ENCODE measurements around the gene INTS1.
"Not testable (repeated sequence)": the region's sequence is repeated elsewhere in the genome, so short reads cannot be mapped to it uniquely, and the experiment has no call there.

Gene INTS1

DNA sequence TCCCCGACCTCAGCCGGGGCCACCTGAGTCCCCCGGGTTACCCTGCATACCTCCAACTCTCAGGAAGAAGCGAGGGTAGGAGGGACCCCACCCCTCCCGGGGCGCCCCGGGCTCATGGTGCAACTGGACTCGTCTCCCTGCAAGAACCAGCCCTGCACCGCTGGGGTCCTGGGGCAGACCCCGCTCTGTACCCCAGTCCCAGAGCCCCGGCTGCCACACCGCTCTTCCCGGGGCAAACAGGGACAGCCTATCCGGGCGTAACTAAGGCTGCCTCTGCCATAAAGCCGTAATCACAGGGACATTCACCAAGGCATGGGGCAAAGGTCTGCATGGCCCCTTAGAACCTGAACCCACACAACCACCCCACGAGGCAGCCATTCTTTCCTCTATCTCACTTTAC is 19.7 kb upstream of the INTS1 start:
- Histone ChIP-seq H3K4me1 (ENCODE audit: low read length) (no peaks in the 10 kb centered on the region), H3K4me2 (ENCODE audit: low read depth, low read length) (no peak overlapping the region), H3K9me2 (replicated peaks; ENCODE audit: insufficient read depth, low read length) (no peaks in the 10 kb centered on the region)

DNA sequence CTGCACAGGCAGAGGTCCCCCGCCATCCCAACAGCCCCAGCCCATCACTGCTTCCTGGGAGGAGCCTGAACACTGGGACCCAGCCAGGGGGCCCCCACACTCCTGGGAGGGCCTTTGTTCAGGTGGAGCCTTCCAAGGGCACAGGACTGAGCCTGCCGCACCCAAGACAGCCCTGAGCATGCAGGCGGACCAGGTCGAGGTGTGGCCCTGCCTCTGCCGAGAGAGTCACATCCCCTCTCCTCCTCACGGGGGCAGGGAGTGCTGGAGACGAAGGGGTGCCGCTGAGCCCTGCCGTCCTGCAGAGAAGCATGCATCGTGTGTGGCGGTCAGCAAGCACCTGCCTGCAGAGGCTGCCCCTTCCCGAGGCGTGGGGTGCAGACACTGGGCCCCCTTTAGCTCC is 19.0 kb upstream of the INTS1 start:
- TF ChIP-seq EZH2 (optimal IDR thresholded peaks at IDR 0.05; ENCODE audit: low read depth, low read length) (no peak), EZH2phosphoT487 (IDR thresholded peaks at IDR 0.05; ENCODE audit: low read length) (no peak)
- TF ChIP-seq, protein P1, sequence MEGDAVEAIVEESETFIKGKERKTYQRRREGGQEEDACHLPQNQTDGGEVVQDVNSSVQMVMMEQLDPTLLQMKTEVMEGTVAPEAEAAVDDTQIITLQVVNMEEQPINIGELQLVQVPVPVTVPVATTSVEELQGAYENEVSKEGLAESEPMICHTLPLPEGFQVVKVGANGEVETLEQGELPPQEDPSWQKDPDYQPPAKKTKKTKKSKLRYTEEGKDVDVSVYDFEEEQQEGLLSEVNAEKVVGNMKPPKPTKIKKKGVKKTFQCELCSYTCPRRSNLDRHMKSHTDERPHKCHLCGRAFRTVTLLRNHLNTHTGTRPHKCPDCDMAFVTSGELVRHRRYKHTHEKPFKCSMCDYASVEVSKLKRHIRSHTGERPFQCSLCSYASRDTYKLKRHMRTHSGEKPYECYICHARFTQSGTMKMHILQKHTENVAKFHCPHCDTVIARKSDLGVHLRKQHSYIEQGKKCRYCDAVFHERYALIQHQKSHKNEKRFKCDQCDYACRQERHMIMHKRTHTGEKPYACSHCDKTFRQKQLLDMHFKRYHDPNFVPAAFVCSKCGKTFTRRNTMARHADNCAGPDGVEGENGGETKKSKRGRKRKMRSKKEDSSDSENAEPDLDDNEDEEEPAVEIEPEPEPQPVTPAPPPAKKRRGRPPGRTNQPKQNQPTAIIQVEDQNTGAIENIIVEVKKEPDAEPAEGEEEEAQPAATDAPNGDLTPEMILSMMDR (IDR thresholded peaks at IDR 0.05; ENCODE audit: low read length) = no peak
- H3K27ac ChIP-seq (ENCODE audit: low read length) = no peak overlapping the region
- peaks cover 75% of the 10 kb centered on the region for H3K27me3 ChIP-seq (replicated peaks; ENCODE audit: insufficient read depth, low read length)
- H2AFZ ChIP-seq (ENCODE audit: low read length) = no peak overlapping the region
- H3K79me2 ChIP-seq (ENCODE audit: low read length) = no peaks in the 10 kb centered on the region
- H4K20me1 ChIP-seq (ENCODE audit: insufficient read depth, low read length) = no peaks in the 10 kb centered on the region
- no peak for DNase-seq
- H3K9me2 ChIP-seq (replicated peaks; ENCODE audit: insufficient read depth, low read length) = no peaks in the 10 kb centered on the region
- H3K9me3 ChIP-seq (replicated peaks; ENCODE audit: insufficient read depth, low read length) = no peaks in the 10 kb centered on the region
- no peaks in the 10 kb centered on the region for H3K36me3 ChIP-seq (replicated peaks; ENCODE audit: insufficient read depth, low read length)
- no peak overlapping the region for H3K4me3 ChIP-seq (ENCODE audit: low read length)
- H3K4me1 ChIP-seq (ENCODE audit: low read length) = no peaks in the 10 kb centered on the region
- H3F3A ChIP-seq (ENCODE audit: insufficient read depth, low read length) = no peaks in the 10 kb centered on the region
- no peak overlapping the region for H3K4me2 ChIP-seq (ENCODE audit: low read depth, low read length)
- H3K9ac ChIP-seq (ENCODE audit: low read length) = no peak overlapping the region

More for the DNA sequence above, 19.7 kb upstream of the INTS1 start:
- no peaks in the 10 kb centered on the region for H4K20me1 ChIP-seq (ENCODE audit: insufficient read depth, low read length)
- H3K79me2 ChIP-seq (ENCODE audit: low read length) = no peaks in the 10 kb centered on the region
- no peak overlapping the region for H3K27ac ChIP-seq (ENCODE audit: low read length)
- no peak overlapping the region for H3K4me3 ChIP-seq (ENCODE audit: low read length)
- peaks cover 71% of the 10 kb centered on the region for H3K27me3 ChIP-seq (replicated peaks; ENCODE audit: insufficient read depth, low read length)
- no peaks in the 10 kb centered on the region for H3K36me3 ChIP-seq (replicated peaks; ENCODE audit: insufficient read depth, low read length)
- H3K9ac ChIP-seq (ENCODE audit: low read length) = no peak overlapping the region
- H2AFZ ChIP-seq (ENCODE audit: low read length) = no peak overlapping the region
- no peaks in the 10 kb centered on the region for H3K9me3 ChIP-seq (replicated peaks; ENCODE audit: insufficient read depth, low read length)
- no peak for TF ChIP-seq EZH2 (optimal IDR thresholded peaks at IDR 0.05; ENCODE audit: low read depth, low read length)
- no peaks in the 10 kb centered on the region for H3F3A ChIP-seq (ENCODE audit: insufficient read depth, low read length)
- DNase-seq = no peak

GRCh38 chr7:1521456-1521855 is 17.3 kb upstream of the INTS1 start:
- Histone ChIP-seq H3K79me2 (ENCODE audit: low read length) (no peaks in the 10 kb centered on the region), H3K9ac (ENCODE audit: low read length) (no peak overlapping the region), H2AFZ (ENCODE audit: low read length) (no peak overlapping the region), H4K20me1 (ENCODE audit: insufficient read depth, low read length) (no peaks in the 10 kb centered on the region), H3K4me1 (ENCODE audit: low read length) (no peaks in the 10 kb centered on the region), H3K9me3 (replicated peaks; ENCODE audit: insufficient read depth, low read length) (no peaks in the 10 kb centered on the region), H3K4me2 (ENCODE audit: low read depth, low read length) (no peak overlapping the region), H3F3A (ENCODE audit: insufficient read depth, low read length) (no peaks in the 10 kb centered on the region), H3K27ac (ENCODE audit: low read length) (no peak overlapping the region), H3K27me3 (replicated peaks; ENCODE audit: insufficient read depth, low read length) (peaks cover 75% of the 10 kb centered on the region), H3K9me2 (replicated peaks; ENCODE audit: insufficient read depth, low read length) (no peaks in the 10 kb centered on the region), H3K4me3 (ENCODE audit: low read length) (no peak overlapping the region), H3K36me3 (replicated peaks; ENCODE audit: insufficient read depth, low read length) (no peaks in the 10 kb centered on the region)
- no peak for DNase-seq
- TF ChIP-seq, protein P1 (IDR thresholded peaks at IDR 0.05; ENCODE audit: low read length) = no peak
- TF ChIP-seq EZH2 (optimal IDR thresholded peaks at IDR 0.05; ENCODE audit: low read depth, low read length) (no peak), EZH2phosphoT487 (IDR thresholded peaks at IDR 0.05; ENCODE audit: low read length) (no peak)

GRCh38 chr7:1520539-1521234 is 16.5 kb upstream of the INTS1 start:
- H3F3A ChIP-seq (ENCODE audit: insufficient read depth, low read length) = no peaks in the 10 kb centered on the region
- H3K4me2 ChIP-seq (ENCODE audit: low read depth, low read length) = no peak overlapping the region
- DNase-seq = no peak
- H3K36me3 ChIP-seq (replicated peaks; ENCODE audit: insufficient read depth, low read length) = no peaks in the 10 kb centered on the region
- H4K20me1 ChIP-seq (ENCODE audit: insufficient read depth, low read length) = no peaks in the 10 kb centered on the region
- TF ChIP-seq EZH2phosphoT487 (IDR thresholded peaks at IDR 0.05; ENCODE audit: low read length) (no peak), EZH2 (optimal IDR thresholded peaks at IDR 0.05; ENCODE audit: low read depth, low read length) (no peak)
- TF ChIP-seq, protein P1 (IDR thresholded peaks at IDR 0.05; ENCODE audit: low read length) = no peak
- H3K9me2 ChIP-seq (replicated peaks; ENCODE audit: insufficient read depth, low read length) = no peaks in the 10 kb centered on the region
- no peak overlapping the region for H3K9ac ChIP-seq (ENCODE audit: low read length)
- H3K4me3 ChIP-seq (ENCODE audit: low read length) = no peak overlapping the region
- no peak overlapping the region for H3K27ac ChIP-seq (ENCODE audit: low read length)
- peaks cover 73% of the 10 kb centered on the region for H3K27me3 ChIP-seq (replicated peaks; ENCODE audit: insufficient read depth, low read length)
- H3K4me1 ChIP-seq (ENCODE audit: low read length) = no peaks in the 10 kb centered on the region
- H3K9me3 ChIP-seq (replicated peaks; ENCODE audit: insufficient read depth, low read length) = no peaks in the 10 kb centered on the region
- H2AFZ ChIP-seq (ENCODE audit: low read length) = no peak overlapping the region
- H3K79me2 ChIP-seq (ENCODE audit: low read length) = no peaks in the 10 kb centered on the region

DNA sequence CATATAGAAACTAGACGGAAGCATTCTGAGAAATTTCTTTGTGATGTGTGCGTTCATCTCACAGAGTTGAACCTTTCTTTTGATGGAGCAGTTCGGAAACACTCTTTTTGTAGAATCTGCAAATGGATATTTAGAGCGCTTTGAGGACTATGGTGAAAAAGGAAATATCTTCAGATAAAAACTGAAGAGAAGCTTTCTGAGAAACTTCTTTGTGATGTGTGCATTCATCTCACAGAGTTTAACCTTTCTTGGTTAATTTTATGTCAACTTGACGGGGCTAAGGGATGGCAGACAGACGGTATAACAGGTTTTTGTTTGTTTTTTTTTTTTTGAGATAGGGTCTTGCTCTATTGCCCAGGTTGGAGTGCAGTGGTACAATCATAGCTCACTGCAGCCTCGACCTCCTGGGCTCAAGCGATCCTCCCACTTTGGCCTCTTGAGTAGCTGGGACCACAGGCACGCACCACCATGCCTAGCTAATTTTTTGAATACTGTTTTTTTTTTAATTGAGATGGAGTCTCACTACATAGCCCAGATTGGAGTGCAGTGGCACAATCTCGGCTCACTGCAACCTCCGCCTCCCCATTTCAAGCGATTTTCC is 15.2 kb upstream of the INTS1 start:
- H3K9me2 ChIP-seq (replicated peaks; ENCODE audit: insufficient read depth, low read length); H3F3A ChIP-seq (ENCODE audit: insufficient read depth, low read length); H2AFZ ChIP-seq (ENCODE audit: low read length); H3K79me2 ChIP-seq (ENCODE audit: low read length); H4K20me1 ChIP-seq (ENCODE audit: insufficient read depth, low read length); H3K4me2 ChIP-seq (ENCODE audit: low read depth, low read length); H3K36me3 ChIP-seq (replicated peaks; ENCODE audit: insufficient read depth, low read length); H3K27ac ChIP-seq (ENCODE audit: low read length); H3K4me3 ChIP-seq (ENCODE audit: low read length); DNase-seq; H3K9ac ChIP-seq (ENCODE audit: low read length); H3K4me1 ChIP-seq (ENCODE audit: low read length); H3K9me3 ChIP-seq (replicated peaks; ENCODE audit: insufficient read depth, low read length): not testable (repeated sequence)
- peaks cover 68% of the 10 kb centered on the region for H3K27me3 ChIP-seq (replicated peaks; ENCODE audit: insufficient read depth, low read length)

Measured in MM.1S (cell line).